NCI-H69 (cell line): ENCODE measurements around the gene NPR2.

Experiments used
- DNase-seq: peaks from one replicate; lab custom pipeline; 2025; lab: John Stamatoyannopoulos, UW

Gene NPR2

GRCh38 chr9:35832814-35833213 lies 41.4 kb downstream of the NPR2 start:
- DNase-seq: no peak

- DNase-seq: peak; percentile 61
Observed at GRCh38 chr9:35834260-35835215, 43.1 kb downstream of the NPR2 start.

GRCh38 chr9:35835216-35835632 lies 43.8 kb downstream of the NPR2 start:
- peak; percentile 27 for DNase-seq

GRCh38 chr9:35835766-35836165 lies 44.4 kb downstream of the NPR2 start:
- DNase-seq: no peak

- DNase-seq: no peak
Observed at GRCh38 chr9:35836595-35836994, 45.2 kb downstream of the NPR2 start.

GRCh38 chr9:35839926-35840325 lies 48.5 kb downstream of the NPR2 start:
- DNase-seq: no peak

- no peak for DNase-seq
Observed at GRCh38 chr9:35840881-35841644, 49.7 kb downstream of the NPR2 start.

GRCh38 chr9:35841645-35841900 lies 50.2 kb downstream of the NPR2 start:
- DNase-seq: no peak

- no peak for DNase-seq
Observed at GRCh38 chr9:35842020-35842745, 50.8 kb downstream of the NPR2 start.

GRCh38 chr9:35842795-35843194 lies 51.4 kb downstream of the NPR2 start:
- no peak for DNase-seq

GRCh38 chr9:35844628-35845270 lies 53.4 kb downstream of the NPR2 start:
- no peak for DNase-seq

GRCh38 chr9:35845824-35846771 lies 54.7 kb downstream of the NPR2 start:
- DNase-seq: no peak

- no peak for DNase-seq
Observed at GRCh38 chr9:35847792-35848572, 56.6 kb downstream of the NPR2 start.

GRCh38 chr9:35852267-35852815 lies 61.0 kb downstream of the NPR2 start:
- DNase-seq: no peak

- no peak for DNase-seq
Observed at GRCh38 chr9:35852876-35853865, 61.8 kb downstream of the NPR2 start.

- DNase-seq: no peak
Observed at GRCh38 chr9:35854091-35854762, 62.8 kb downstream of the NPR2 start.

GRCh38 chr9:35856206-35856605 lies 64.8 kb downstream of the NPR2 start:
- no peak for DNase-seq

GRCh38 chr9:35856882-35857281 lies 65.5 kb downstream of the NPR2 start:
- DNase-seq: no peak
